GM12878 (cell line): ENCODE results near the gene ITFG1. TPM values are rescaled to one million over a fixed set of nuclear protein-coding genes. Genes with fewer than 3 reads are reported as not detected.

Experiments
- ASH2L ChIP-seq: fragments of 300-600, 200-600 bp; sonication (generic); IDR thresholded peaks from 2 replicates; pipeline ENCODE4 v1.6.1; 2017; ENCODE audit warnings: low read depth, mild to moderate bottlenecking, borderline replicate concordance
- CBX3 ChIP-seq: fragments of 200-600 bp; sonication (generic); IDR thresholded peaks from 2 replicates; pipeline ENCODE4 v1.6.1; 2016; ENCODE audit warnings: low read depth, borderline replicate concordance
- CHD4 ChIP-seq: fragments of 200-600 bp; sonication (generic); IDR thresholded peaks from 2 replicates; pipeline ENCODE4 v1.6.1; 2016; ENCODE audit warnings: mild to moderate bottlenecking
- CREM ChIP-seq: IDR thresholded peaks from 2 replicates; pipeline ENCODE4 v1.6.1; 2014; ENCODE audit warnings: antibody characterized with exemption, low read depth
- HDAC2 ChIP-seq: fragments of 200-600 bp; sonication (generic); IDR thresholded peaks from 2 replicates; pipeline ENCODE4 v1.6.1; 2017
- KDM1A ChIP-seq: fragments of 200-600 bp; sonication (generic); IDR thresholded peaks from 2 replicates; pipeline ENCODE4 v1.6.1; 2016; ENCODE audit warnings: borderline replicate concordance
- MXI1 ChIP-seq: fragments of 150-350 bp; IDR thresholded peaks from 2 replicates; pipeline ENCODE4 v1.6.1; 2011; ENCODE audit warnings: low read depth, mild to moderate bottlenecking, inconsistent platforms, low read length, improper control_type of control experiment
- NFYA ChIP-seq: IDR thresholded peaks from 2 replicates; pipeline ENCODE4 v1.6.1; 2011; ENCODE audit warnings: low read depth, mild to moderate bottlenecking, low read length, improper control_type of control experiment, borderline replicate concordance
- NFYB ChIP-seq: IDR thresholded peaks from 2 replicates; pipeline ENCODE4 v1.6.1; 2011; ENCODE audit warnings: low read depth, mild to moderate bottlenecking, low read length, improper control_type of control experiment, moderate library complexity; ENCODE audit not compliant: insufficient read depth
- PBX3 ChIP-seq: IDR thresholded peaks from 2 replicates; pipeline ENCODE4 v1.6.1; 2011; ENCODE audit warnings: mild to moderate bottlenecking, low read depth, low read length, moderate library complexity; ENCODE audit not compliant: insufficient replicate concordance
- POU2F2 ChIP-seq: IDR thresholded peaks from 3 replicates; pipeline ENCODE4 v1.6.1; 2011; ENCODE audit warnings: low read depth, mild to moderate bottlenecking, low read length, borderline replicate concordance
- RBBP5 ChIP-seq: fragments of 200-600 bp; sonication (generic); conservative IDR thresholded peaks from 2 replicates; pipeline ENCODE4 v1.6.1; 2016
- RUNX3 ChIP-seq: IDR thresholded peaks from 2 replicates; pipeline ENCODE4 v1.6.1; 2012; ENCODE audit warnings: low read length, inconsistent platforms
- SIX5 ChIP-seq: IDR thresholded peaks from 2 replicates; pipeline ENCODE4 v1.6.1; 2011; ENCODE audit warnings: mild to moderate bottlenecking, low read depth, low read length, moderate library complexity; ENCODE audit not compliant: severe bottlenecking
- SMC3 ChIP-seq: IDR thresholded peaks from 2 replicates; pipeline ENCODE4 v1.6.1; 2011; ENCODE audit warnings: low read length, improper control_type of control experiment, borderline replicate concordance
- STAT1 ChIP-seq: fragments of 450-650 bp; conservative IDR thresholded peaks from 2 replicates; pipeline ENCODE4 v1.6.1; 2014; ENCODE audit warnings: antibody characterized with exemption, mild to moderate bottlenecking
- TCF3 ChIP-seq: IDR thresholded peaks from 2 replicates; pipeline ENCODE4 v1.6.1; 2012; ENCODE audit warnings: low read depth, mild to moderate bottlenecking, low read length, borderline replicate concordance; ENCODE audit not compliant: insufficient read depth
- polyA plus RNA-seq, 11 experiments: library from polyadenylated mRNA; depleted of rRNA in 4 of 11; unstranded in 6 of 11; stranded (reverse) in 5 of 11; fragments of >200 nt; fragmentation: Nextera tagmentation in 4 of 11; fragmentation: Illumina TruSeq in 1 of 11; extraction: Ambion mirVana in 4 of 11; extraction: Trizol in 1 of 11; gene quantifications; 1 replicate in 1 of 11; 2 replicates in 10 of 11; pipeline versions ENCODE4 v1.2.1 to v1.2.3, GENCODE V29; 2011 to 2016; ENCODE audit warnings: inconsistent platforms in 2 of 11, missing spikeins in 2 of 11, low read depth in 1 of 11
- total RNA-seq, 4 experiments: library from RNA; depleted of rRNA in 3 of 4; stranded (reverse); fragments of >200 nt in 3 of 4; fragmentation: Illumina TruSeq in 1 of 4; extraction: Trizol in 1 of 4; gene quantifications; 2 replicates each; pipeline versions ENCODE4 v1.2.1 to v1.2.3, GENCODE V29; 2013 to 2021
- TF ChIP-seq, protein P1 (sequence below): fragments of 450-650 bp; formaldehyde crosslinking; IDR thresholded peaks from 2 replicates; pipeline ENCODE4 v1.4.0; 2020; ENCODE audit warnings: mild to moderate bottlenecking, moderate library complexity
- TF ChIP-seq, protein P2 (sequence below): IDR thresholded peaks from 2 replicates; pipeline ENCODE4 v1.6.1; 2012; ENCODE audit warnings: mild to moderate bottlenecking, low read depth, low read length

ITFG1 gene
- total and polyA plus RNA-seq, 10 of the 15 experiments (the other 5 are each of a cell fraction or from before 2014, with no cell fraction given), result 9.3 to 56.3 (median 28.6) TPM

DNA sequence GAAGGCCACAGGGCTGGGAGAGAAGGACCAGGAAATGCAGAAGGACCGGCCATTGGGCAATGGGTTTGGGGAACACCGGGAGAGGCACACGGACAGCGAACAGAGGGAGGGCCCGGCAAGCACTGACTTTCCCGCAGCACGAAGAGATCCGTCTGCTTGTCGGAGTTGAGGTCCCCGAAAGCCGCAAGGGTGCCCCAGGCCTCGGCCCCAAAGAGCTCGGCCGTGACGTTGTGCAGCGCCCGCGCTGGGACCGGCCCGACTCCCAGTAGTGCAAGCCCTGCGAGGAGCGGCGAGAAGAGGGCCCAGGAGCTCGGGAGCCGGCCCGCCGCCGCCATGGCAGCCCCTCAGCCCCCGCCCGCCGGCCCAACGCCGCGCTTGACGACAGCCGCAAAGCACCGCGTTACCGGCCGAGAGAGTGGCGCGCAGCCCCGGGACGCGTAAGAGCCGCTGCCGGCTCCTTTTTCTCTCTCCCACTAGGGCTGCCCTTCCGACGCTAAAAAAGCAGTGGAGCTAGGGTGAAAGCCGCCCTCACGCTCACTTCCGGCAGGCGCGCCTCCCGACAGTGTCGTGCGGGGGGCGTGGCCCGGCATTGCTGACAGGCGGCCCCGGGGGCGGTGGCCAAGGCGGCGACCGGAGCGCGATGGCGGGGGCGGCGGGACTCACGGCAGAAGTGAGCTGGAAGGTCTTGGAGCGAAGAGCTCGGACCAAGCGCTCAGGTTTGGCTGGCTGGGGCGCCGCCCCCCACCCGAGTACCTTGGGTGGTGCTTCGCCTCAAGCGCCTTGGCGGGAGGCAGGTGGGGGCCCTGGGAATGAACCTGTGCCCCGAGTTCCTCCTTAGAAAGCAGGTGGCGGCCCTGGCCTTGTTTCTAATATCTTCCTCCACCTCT, at the start of gene ITFG1, which contains the start of gene PHKB (continued):
- no peak for TF ChIP-seq RBBP5
- TF ChIP-seq NFYB, result no peak
- TF ChIP-seq, protein P1, sequence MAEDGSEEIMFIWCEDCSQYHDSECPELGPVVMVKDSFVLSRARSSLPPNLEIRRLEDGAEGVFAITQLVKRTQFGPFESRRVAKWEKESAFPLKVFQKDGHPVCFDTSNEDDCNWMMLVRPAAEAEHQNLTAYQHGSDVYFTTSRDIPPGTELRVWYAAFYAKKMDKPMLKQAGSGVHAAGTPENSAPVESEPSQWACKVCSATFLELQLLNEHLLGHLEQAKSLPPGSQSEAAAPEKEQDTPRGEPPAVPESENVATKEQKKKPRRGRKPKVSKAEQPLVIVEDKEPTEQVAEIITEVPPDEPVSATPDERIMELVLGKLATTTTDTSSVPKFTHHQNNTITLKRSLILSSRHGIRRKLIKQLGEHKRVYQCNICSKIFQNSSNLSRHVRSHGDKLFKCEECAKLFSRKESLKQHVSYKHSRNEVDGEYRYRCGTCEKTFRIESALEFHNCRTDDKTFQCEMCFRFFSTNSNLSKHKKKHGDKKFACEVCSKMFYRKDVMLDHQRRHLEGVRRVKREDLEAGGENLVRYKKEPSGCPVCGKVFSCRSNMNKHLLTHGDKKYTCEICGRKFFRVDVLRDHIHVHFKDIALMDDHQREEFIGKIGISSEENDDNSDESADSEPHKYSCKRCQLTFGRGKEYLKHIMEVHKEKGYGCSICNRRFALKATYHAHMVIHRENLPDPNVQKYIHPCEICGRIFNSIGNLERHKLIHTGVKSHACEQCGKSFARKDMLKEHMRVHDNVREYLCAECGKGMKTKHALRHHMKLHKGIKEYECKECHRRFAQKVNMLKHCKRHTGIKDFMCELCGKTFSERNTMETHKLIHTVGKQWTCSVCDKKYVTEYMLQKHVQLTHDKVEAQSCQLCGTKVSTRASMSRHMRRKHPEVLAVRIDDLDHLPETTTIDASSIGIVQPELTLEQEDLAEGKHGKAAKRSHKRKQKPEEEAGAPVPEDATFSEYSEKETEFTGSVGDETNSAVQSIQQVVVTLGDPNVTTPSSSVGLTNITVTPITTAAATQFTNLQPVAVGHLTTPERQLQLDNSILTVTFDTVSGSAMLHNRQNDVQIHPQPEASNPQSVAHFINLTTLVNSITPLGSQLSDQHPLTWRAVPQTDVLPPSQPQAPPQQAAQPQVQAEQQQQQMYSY (CRISPR knock-in tag), result no peak
- no peak for TF ChIP-seq ASH2L
- no peak for TF ChIP-seq CHD4
- peak; percentile 46 for TF ChIP-seq CREM
- TF ChIP-seq HDAC2, result no peak
- no peak for TF ChIP-seq POU2F2
- TF ChIP-seq MXI1, result peak; percentile 56
- TF ChIP-seq CBX3, result no peak
- TF ChIP-seq PBX3, result peak; percentile 69
- no peak; the same call in 1 of the 2 replicates for TF ChIP-seq RUNX3
- 0 out of 2 replicates have a peak, but pooled peaks have one; percentile 19 for TF ChIP-seq SMC3
- TF ChIP-seq, protein P2, sequence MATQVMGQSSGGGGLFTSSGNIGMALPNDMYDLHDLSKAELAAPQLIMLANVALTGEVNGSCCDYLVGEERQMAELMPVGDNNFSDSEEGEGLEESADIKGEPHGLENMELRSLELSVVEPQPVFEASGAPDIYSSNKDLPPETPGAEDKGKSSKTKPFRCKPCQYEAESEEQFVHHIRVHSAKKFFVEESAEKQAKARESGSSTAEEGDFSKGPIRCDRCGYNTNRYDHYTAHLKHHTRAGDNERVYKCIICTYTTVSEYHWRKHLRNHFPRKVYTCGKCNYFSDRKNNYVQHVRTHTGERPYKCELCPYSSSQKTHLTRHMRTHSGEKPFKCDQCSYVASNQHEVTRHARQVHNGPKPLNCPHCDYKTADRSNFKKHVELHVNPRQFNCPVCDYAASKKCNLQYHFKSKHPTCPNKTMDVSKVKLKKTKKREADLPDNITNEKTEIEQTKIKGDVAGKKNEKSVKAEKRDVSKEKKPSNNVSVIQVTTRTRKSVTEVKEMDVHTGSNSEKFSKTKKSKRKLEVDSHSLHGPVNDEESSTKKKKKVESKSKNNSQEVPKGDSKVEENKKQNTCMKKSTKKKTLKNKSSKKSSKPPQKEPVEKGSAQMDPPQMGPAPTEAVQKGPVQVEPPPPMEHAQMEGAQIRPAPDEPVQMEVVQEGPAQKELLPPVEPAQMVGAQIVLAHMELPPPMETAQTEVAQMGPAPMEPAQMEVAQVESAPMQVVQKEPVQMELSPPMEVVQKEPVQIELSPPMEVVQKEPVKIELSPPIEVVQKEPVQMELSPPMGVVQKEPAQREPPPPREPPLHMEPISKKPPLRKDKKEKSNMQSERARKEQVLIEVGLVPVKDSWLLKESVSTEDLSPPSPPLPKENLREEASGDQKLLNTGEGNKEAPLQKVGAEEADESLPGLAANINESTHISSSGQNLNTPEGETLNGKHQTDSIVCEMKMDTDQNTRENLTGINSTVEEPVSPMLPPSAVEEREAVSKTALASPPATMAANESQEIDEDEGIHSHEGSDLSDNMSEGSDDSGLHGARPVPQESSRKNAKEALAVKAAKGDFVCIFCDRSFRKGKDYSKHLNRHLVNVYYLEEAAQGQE, result no peak
- no peak for TF ChIP-seq TCF3
- TF ChIP-seq STAT1, result no peak; the same call in 1 of the 2 replicates
- TF ChIP-seq SIX5, result peak; percentile 13
- no peak for TF ChIP-seq KDM1A
- no peak for TF ChIP-seq NFYA
